Measurements from ENCODE around the gene CAMSAP3.
"Not testable (repeated sequence)": the region's sequence is repeated elsewhere in the genome, so short reads cannot be mapped to it uniquely, and the experiment has no call there.

The CAMSAP3 gene

DNA sequence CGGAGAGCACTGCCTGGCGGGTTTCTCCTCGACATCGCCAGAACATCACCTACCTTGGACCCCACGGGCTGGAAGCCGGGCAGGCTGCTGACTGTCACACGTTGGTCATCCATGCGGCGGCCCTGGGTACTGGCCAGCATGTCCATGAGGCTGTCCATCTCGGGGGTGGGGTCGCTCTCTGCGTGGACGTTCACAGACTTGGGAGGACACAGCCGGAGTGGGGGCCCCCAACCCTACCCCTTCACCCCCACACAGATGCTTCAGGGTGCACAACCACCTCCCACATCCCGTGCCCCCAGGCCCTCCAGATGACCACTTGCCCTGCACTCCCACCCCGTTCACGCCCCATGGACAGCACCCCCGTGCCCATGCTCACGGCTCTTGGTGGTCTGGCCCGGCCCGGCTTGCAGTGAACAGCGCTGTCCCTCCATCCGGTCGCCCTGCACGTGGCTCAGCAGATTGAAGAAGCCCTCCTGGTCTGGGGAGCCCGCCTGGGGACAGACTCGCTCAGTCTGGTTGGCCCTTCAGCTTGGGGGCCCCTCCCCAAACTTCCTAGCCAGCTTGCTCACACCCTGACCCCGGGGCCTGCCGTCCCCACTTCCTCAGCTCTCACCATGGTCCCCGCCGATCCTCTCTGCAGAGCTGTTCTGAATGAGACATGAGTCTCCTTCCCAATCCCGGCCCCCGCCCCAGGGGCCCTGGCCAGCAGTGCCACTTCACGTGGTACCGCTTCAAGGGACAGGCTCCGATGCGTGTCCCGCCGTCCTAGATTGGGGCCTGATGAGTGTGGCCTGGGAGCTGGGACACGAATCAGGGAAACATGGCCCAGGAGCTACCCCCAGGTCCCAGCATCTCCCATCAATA is 36.9 kb downstream of the CAMSAP3 start:
- DNase-seq = no peak

DNA sequence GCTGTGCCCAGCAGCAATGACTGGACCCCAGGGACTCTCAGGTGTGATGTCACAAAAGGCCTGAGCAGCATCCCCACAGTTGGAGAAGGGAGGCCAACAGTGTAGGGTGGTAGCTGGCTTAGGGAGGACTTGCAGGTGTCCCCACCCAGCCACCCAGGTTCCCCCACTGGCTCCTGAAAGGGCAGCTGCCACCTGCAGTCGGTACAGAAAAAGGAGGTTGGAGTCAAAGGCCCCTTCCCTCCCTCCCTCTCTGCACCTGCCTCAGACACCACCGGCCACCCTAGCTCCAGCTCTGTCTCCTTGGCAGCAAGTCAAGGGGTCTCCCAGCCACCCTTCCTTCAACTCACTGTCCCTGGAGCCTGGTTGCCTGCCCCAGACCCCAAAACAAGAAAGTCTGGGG is 38.0 kb downstream of the CAMSAP3 start, which contains the start of gene PCP2:
PCP2 (minus strand) TSS at position 22 of the 400 bp plus-strand sequence. CDS start 262 bp downstream, outside the sequence.
- no peak for DNase-seq

GRCh38 chr19:7635670-7636069 is 40.0 kb downstream of the CAMSAP3 start:
- no peak for DNase-seq

GRCh38 chr19:7636317-7636690 is 40.6 kb downstream of the CAMSAP3 start:
- no peak for DNase-seq

GRCh38 chr19:7636691-7637373 is 41.2 kb downstream of the CAMSAP3 start, which contains the start of gene STXBP2:
STXBP2 (plus strand) TSS chr19:7637110; CDS start chr19:7637150, 40 bp downstream.
- no peak for DNase-seq

DNA sequence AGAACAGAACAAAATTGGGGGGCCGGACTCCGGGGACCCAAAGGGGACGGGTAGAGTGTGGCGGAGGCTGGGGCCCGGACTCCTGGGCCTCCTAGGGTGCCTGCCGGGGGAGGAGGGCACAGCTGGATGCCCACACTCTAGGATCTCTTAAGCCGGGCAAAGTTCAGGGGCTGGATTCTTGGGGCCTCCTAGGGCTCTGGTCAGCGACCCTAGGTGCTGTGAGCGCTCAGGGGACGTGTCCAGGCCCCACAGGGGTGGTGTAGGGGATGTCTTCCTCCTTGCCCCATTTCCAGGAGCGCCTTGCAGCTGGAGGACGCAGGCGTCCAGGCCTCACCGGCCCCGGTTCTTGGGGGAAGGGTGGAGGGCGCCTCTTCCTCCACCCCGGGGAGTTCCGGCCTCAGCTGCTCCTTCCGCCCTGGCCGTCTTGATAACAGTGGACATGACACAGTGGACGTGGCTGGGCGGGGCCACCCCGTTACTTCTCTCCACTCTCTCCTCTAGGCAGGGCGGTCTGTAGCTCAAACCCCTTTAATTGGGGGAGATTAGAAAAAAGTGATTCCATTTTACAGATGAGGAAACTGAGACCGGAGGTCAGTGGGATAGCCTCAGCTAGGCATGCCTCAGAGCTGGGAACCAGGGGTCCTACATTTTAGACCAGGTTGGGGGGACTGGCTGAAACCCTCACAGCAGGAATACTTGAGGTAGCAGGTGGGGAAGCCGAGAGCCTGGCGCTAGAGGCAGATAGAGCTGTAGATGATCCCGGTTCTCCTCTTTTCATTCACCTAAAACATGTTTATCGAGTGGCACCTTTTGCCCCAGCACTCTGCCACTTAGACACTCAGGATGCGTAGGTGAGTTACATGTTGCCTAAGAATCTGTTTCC is 42.0 kb downstream of the CAMSAP3 start:
- no peak for DNase-seq

DNA sequence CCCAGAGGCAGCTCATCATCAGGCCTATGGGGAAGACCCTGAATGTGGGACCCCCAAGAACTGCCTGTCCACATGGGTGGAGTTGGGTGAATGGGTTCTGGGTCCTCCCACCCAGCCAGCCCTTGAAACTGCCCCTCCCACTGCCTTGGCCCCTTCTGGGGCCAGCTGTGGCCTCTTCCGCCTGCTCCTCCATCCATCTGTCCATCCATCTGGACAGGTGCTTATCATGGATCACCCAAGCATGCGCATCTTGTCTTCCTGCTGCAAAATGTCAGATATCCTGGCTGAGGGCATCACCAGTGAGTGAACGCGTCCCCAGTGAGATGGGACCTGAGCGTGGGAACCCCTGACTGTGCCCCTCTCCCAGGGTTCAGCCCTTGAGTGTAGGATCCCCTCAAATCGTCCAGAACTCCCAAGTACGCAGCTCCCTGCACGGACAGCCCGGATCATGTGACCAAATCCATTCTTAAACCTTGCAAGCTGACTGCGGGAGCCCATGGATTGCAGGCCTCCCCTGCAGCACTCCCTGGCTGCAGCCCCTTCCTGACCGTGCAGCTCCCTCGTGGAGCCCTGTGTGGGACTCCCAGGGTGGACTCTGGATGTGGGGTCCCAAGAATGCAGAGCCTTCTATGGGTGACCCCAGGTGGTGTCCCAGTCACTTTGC is 43.3 kb downstream of the CAMSAP3 start:
- no peak for DNase-seq

- no peak for DNase-seq
Observed at GRCh38 chr19:7639863-7640348, 44.2 kb downstream of the CAMSAP3 start.

GRCh38 chr19:7640803-7641202 is 45.1 kb downstream of the CAMSAP3 start:
- no peak for DNase-seq

- DNase-seq = no peak
Observed at GRCh38 chr19:7641290-7642276, 45.9 kb downstream of the CAMSAP3 start.

DNA sequence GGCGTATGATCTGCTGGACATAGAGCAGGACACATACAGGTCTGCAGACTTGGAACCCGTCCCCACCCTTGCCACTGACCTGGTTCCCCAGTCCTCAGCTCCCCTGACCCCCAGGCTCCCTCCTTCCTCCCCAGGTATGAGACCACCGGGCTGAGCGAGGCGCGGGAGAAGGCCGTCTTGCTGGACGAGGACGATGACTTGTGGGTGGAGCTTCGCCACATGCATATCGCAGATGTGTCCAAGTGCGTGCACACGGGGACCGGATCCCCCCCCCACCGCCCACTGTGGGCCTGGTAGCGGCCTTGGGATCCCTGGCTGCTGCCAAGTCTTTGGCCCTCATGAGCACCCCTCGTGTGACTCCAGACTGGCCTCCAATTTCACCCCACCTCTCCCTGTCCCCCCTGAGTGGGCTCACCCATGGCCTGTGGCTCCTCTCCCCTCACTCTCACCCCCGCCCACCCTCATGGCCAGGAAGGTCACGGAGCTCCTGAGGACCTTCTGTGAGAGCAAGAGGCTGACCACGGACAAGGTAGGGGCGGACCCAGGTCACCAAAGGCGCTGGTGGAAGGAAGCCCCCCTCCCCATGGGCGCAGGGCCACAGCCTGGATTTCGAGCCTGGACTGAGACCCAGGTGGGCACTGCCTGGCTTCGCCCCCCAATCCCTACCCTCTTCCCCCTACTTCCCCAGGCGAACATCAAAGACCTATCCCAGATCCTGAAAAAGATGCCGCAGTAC is 46.8 kb downstream of the CAMSAP3 start:
- no peak for DNase-seq

- DNase-seq = no peak
Observed at GRCh38 chr19:7643031-7643415, 47.4 kb downstream of the CAMSAP3 start.

DNA sequence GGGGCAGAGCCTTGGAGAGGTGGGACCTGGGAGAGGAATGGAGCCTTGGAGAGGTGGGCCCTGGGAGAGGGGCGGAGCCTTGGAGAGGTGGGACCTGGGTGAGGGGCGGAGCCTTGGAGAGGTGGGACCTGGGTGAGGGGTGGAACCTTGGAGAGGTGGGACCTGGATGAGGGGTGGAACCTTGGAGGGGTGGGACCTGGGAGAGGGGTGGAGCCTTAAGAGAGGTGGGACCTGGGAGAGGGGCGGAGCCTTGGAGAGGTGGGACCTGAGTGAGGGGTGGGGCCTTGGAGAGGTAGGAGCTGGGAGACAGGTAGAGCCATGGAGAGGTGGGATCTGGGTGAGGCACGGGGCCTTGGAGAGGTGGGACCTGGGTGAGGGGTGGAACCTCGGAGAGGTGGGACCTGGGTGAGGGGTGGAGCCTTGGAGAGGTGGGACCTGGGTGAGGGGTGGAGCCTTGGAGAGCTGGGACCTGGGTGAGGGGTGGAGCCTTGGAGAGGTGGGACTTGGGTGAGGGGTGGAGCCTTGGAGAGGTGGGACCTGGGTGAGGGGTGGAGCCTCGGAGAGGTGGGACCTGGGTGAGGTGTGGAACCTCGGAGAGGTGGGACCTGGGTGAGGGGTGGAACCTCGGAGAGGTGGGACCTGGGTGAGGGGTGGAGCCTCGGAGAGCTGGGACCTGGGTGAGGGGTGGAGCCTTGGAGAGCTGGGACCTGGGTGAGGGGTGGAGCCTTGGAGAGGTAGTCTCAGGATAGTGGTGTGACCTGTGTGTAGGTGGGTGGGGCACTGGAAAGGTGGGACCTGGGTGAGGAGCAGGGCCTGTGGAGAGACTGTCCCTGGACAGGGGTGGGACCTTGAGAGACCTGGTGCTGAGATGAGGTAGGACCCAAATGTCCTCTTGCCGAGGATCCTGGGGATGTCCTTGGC is 48.2 kb downstream of the CAMSAP3 start:
- not testable (repeated sequence) for DNase-seq

DNA sequence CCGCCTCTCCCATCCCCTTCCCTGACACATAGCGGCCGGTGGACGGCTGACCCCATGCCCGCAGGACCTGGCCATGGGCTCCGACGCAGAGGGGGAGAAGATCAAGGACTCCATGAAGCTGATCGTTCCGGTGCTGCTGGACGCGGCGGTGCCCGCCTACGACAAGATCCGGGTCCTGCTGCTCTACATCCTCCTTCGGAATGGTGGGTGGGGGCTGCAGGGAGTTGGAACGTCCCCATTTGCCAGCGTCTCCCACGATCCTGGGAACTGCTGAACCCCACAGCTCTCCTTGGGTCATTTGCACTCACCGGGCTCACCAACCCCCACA is 48.9 kb downstream of the CAMSAP3 start:
- no peak for DNase-seq

DNA sequence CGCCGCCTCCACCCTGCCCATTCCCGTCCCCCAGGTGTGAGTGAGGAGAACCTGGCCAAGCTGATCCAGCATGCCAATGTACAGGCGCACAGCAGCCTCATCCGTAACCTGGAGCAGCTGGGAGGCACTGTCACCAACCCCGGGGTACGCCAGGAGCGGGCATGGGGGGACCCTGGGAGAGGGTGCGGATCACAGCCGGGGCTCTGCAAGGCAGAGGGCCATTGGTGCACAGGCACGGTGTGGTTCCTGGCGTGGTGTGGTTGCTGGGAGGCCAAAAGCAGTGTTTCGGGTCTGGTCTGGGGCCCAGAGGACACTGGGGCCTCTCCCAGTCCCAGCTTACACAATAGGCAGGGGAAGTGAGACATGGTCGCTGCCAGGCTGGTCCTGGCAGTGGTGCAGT is 49.5 kb downstream of the CAMSAP3 start:
- no peak for DNase-seq

- DNase-seq = no peak
Observed at GRCh38 chr19:7645656-7646425, 50.2 kb downstream of the CAMSAP3 start.

- no peak for DNase-seq
Observed at GRCh38 chr19:7646426-7646700, 50.7 kb downstream of the CAMSAP3 start.

- DNase-seq = no peak
Observed at GRCh38 chr19:7647156-7647555, 51.5 kb downstream of the CAMSAP3 start.

All from hippocampal formation (tissue), 2 donors.